Measurements from ENCODE around the gene AK2. TPM values are rescaled to one million over a fixed set of nuclear protein-coding genes. Genes with fewer than 3 reads are reported as not detected.

AK2 gene
- total and polyA plus RNA-seq, 2 donors (not counting 3 experiments of a cell fraction or from before 2014, with no cell fraction given), result 107 to 134 TPM

DNA sequence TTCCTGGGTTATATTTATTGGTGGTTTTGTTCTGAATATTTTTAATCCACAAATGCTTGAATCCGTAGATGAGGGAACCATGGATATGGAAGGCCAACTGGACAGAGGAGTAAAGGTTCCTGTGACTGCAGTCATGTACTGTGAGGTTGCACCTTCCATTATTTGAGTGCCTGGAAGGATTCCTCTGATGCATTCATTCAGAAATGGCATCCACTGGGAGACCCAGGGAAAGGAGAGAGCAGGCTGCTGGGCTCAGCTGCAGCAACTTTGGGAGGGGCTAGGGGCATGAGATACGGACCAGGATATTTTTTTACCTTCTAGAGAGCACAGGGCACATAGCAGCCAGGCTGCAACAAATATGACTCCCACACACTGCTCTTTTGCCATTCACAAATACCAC, 19.5 kb downstream of the AK2 start:
- H3K4me3 ChIP-seq (replicated peaks in 1 of 3; ENCODE audit: insufficient read depth in 1 of 3, low read depth in 1 of 3, low read length in 3 of 3), result no peak overlapping the region
- no peaks in the 10 kb centered on the region for H3K9me1 ChIP-seq (replicated peaks; ENCODE audit: control insufficient read depth, extremely low read depth, insufficient read depth, low read length)
- BruUV-seq (replicated peaks), result no TSS peak
- H2AFZ ChIP-seq (ENCODE audit: low read depth, low read length), result no peak overlapping the region
- no peak for FAIRE-seq
- H3K9me3 ChIP-seq (replicated peaks; ENCODE audit: control insufficient read depth, insufficient read depth, low read length), result no peaks in the 10 kb centered on the region
- DNase-seq (ENCODE audit: low read depth, low spot score), result no peak
- H4K20me1 ChIP-seq (replicated peaks; ENCODE audit: control insufficient read depth, extremely low read depth, insufficient read depth, low read length), result no peaks in the 10 kb centered on the region
- H3K9ac ChIP-seq (replicated peaks; ENCODE audit: extremely low read depth, insufficient read depth, low read length), result no peak overlapping the region
- H3K4me1 ChIP-seq (ENCODE audit: control insufficient read depth, extremely low read depth, insufficient read depth, low read length), result no peaks in the 10 kb centered on the region
- H3K79me2 ChIP-seq (ENCODE audit: control insufficient read depth, insufficient read depth, low read length), result no peaks in the 10 kb centered on the region
- H3K4me2 ChIP-seq (ENCODE audit: insufficient read depth, low read length), result no peak overlapping the region
- H3K27ac ChIP-seq (ENCODE audit: insufficient read depth, low read depth, low read length), result no peak overlapping the region
- ChIA-PET POLR2A (no interaction called here), CTCF (interaction anchor here (1.1 kb wide), 1 partner anchor 10 kb away, joined by 3 read pairs; no protein-coding TSS in a partner anchor)
- H3K36me3 ChIP-seq (ENCODE audit: control insufficient read depth in 2 of 2, extremely low read depth in 1 of 2, insufficient read depth in 2 of 2, low read length in 2 of 2), result peaks cover 5 to 14% of the 10 kb centered on the region in 2 experiments
- TF ChIP-seq POLR2A (IDR thresholded peaks at IDR 0.05; ENCODE audit: low read depth, low read length) (no peak), GATA2 (IDR thresholded peaks at IDR 0.05; ENCODE audit: insufficient read depth, insufficient read length, low read depth, low read length) (no peak)
- dilution Hi-C loops (cut with MboI; ENCODE audit: extremely low pct_ligation_motif_present, low sequenced_read_pairs) (no loop called here), intact Hi-C loops (cut with micrococcal nuclease) (no loop called here)
- H3K27me3 ChIP-seq (ENCODE audit: control insufficient read depth in 2 of 2, insufficient read depth in 2 of 2, low read length in 2 of 2), result no peaks in the 10 kb centered on the region

GRCh38 chr1:33015216-33015615, 21.5 kb downstream of the AK2 start:
- DNase-seq (ENCODE audit: low read depth, low spot score), result no peak
- dilution Hi-C loops (cut with MboI; ENCODE audit: extremely low pct_ligation_motif_present, low sequenced_read_pairs), result no loop called here
- H4K20me1 ChIP-seq (replicated peaks; ENCODE audit: control insufficient read depth, extremely low read depth, insufficient read depth, low read length), result no peaks in the 10 kb centered on the region
- H3K4me3 ChIP-seq (replicated peaks in 1 of 3; ENCODE audit: insufficient read depth in 1 of 3, low read depth in 1 of 3, low read length in 3 of 3), result no peak overlapping the region
- ChIA-PET CTCF (interaction anchor here (1.0 to 3.4 kb wide), 3 partner anchors 71 to 84 kb away, joined by 3 to 17 read pairs (median 3); no protein-coding TSS in a partner anchor), POLR2A (no interaction called here)
- no TSS peak for BruUV-seq (replicated peaks)
- no peak overlapping the region for H3K9ac ChIP-seq (replicated peaks; ENCODE audit: extremely low read depth, insufficient read depth, low read length)
- H3K36me3 ChIP-seq (ENCODE audit: control insufficient read depth in 2 of 2, extremely low read depth in 1 of 2, insufficient read depth in 2 of 2, low read length in 2 of 2), result peaks cover 9 to 11% of the 10 kb centered on the region in 2 experiments
- no peak overlapping the region for H2AFZ ChIP-seq (ENCODE audit: low read depth, low read length)
- no peaks in the 10 kb centered on the region for H3K4me1 ChIP-seq (ENCODE audit: control insufficient read depth, extremely low read depth, insufficient read depth, low read length)
- no peaks in the 10 kb centered on the region for H3K27me3 ChIP-seq (ENCODE audit: control insufficient read depth in 2 of 2, insufficient read depth in 2 of 2, low read length in 2 of 2)
- H3K9me3 ChIP-seq (replicated peaks; ENCODE audit: control insufficient read depth, insufficient read depth, low read length), result no peaks in the 10 kb centered on the region
- TF ChIP-seq CTCF (IDR thresholded peaks at IDR 0.05; ENCODE audit: extremely low read depth in 1 of 2, insufficient read depth in 1 of 2, low read depth in 1 of 2, low read length in 2 of 2) (no peak), EZH2 (IDR thresholded peaks at IDR 0.05; ENCODE audit: borderline replicate concordance, low read depth, low read length, severe bottlenecking) (no peak), FOS (IDR thresholded peaks at IDR 0.05; ENCODE audit: borderline replicate concordance, insufficient read depth, low read length) (no peak), POLR2A (IDR thresholded peaks at IDR 0.05; ENCODE audit: low read depth, low read length) (no peak), MYC (IDR thresholded peaks at IDR 0.05; ENCODE audit: low read depth, low read length) (no peak), JUN (IDR thresholded peaks at IDR 0.05; ENCODE audit: borderline replicate concordance, insufficient read depth, insufficient read length, low read depth) (no peak), POLR2AphosphoS5 (IDR thresholded peaks at IDR 0.05; ENCODE audit: insufficient read depth, low read depth, low read length) (no peak), MAX (IDR thresholded peaks at IDR 0.05; ENCODE audit: insufficient read depth, insufficient read length) (no peak), GATA2 (IDR thresholded peaks at IDR 0.05; ENCODE audit: insufficient read depth, insufficient read length, low read depth, low read length) (no peak)
- H3K4me2 ChIP-seq (ENCODE audit: insufficient read depth, low read length), result no peak overlapping the region
- FAIRE-seq, result no peak
- H3K27ac ChIP-seq (ENCODE audit: insufficient read depth, low read depth, low read length), result no peak overlapping the region
- intact Hi-C loops (cut with micrococcal nuclease), result no loop called here
- no peaks in the 10 kb centered on the region for H3K9me1 ChIP-seq (replicated peaks; ENCODE audit: control insufficient read depth, extremely low read depth, insufficient read depth, low read length)
- no peaks in the 10 kb centered on the region for H3K79me2 ChIP-seq (ENCODE audit: control insufficient read depth, insufficient read depth, low read length)
